HEK293 (cell line): ENCODE measurements around the gene GLB1L2.

ENCODE experiments used
- CTCF ChIA-PET: fragments of 350-600 bp; formaldehyde crosslinking; extraction: SDS; loops from one replicate; lab custom pipeline; 2021; ENCODE audit warnings: antibody characterized with exemption; lab: Yijun Ruan, JAX
- POLR2A ChIA-PET: fragments of 300-600 bp; formaldehyde crosslinking; extraction: SDS; loops from one replicate; lab custom pipeline; 2020; ENCODE audit warnings: antibody characterized with exemption, inconsistent platforms; lab: Yijun Ruan, JAX
- H3K27ac ChIP-seq: fragments of 200-500 bp; sonication (Bioruptor generic); 2 replicates; pipeline ENCODE4 v1.5.1; 2014; ENCODE audit warnings: low read depth, low read length, control low read depth, inconsistent platforms; ENCODE audit errors: extremely low read depth
- H3K36me3 ChIP-seq, 2 experiments: fragments of 200-500 bp in 1 of 2; sonication (Bioruptor generic) in 1 of 2; 1 replicate in 1 of 2; 2 replicates in 1 of 2; pipeline ENCODE4 v1.5.1; 2014 to 2017; ENCODE audit warnings: inconsistent platforms in 2 of 2, low read length in 2 of 2; ENCODE audit not compliant: control insufficient read depth in 2 of 2, insufficient read depth in 1 of 2
- H3K4me1 ChIP-seq: fragments of 200-500 bp; sonication (Bioruptor generic); 2 replicates; pipeline ENCODE4 v1.5.1; 2014; ENCODE audit warnings: mild to moderate bottlenecking, low read length, inconsistent platforms; ENCODE audit not compliant: control insufficient read depth, insufficient read depth
- H3K4me3 ChIP-seq: 2 replicates; pipeline ENCODE4 v1.5.1; 2011; ENCODE audit warnings: low read depth, mild to moderate bottlenecking, control low read depth, low read length, moderate library complexity
- H3K9me3 ChIP-seq: fragments of 200-500 bp; sonication (Bioruptor generic); 2 replicates; pipeline ENCODE4 v1.5.1; 2014; ENCODE audit warnings: low read depth, low read length, inconsistent platforms; ENCODE audit not compliant: control insufficient read depth, insufficient read depth
- AEBP2 ChIP-seq: fragments of 450-650 bp; formaldehyde crosslinking; IDR thresholded peaks from 2 replicates; pipeline ENCODE4 v1.5.1; 2016; ENCODE audit warnings: missing biosample characterization, missing genetic modification characterization, borderline replicate concordance
- GLIS2 ChIP-seq: fragments of 450-650 bp; formaldehyde crosslinking; IDR thresholded peaks from 2 replicates; pipeline ENCODE4 v1.5.1; 2016; ENCODE audit warnings: missing biosample characterization, missing genetic modification characterization
- IKZF3 ChIP-seq: fragments of 450-650 bp; IDR thresholded peaks from 2 replicates; pipeline ENCODE4 v1.5.0; 2018; ENCODE audit warnings: missing biosample characterization, mild to moderate bottlenecking, missing genetic modification characterization, moderate library complexity
- MEIS1 ChIP-seq: sonication (generic); formaldehyde crosslinking; IDR thresholded peaks from 2 replicates; pipeline ENCODE4 v1.8.1; 2022; ENCODE audit warnings: missing genetic modification reagents, mild to moderate bottlenecking, borderline replicate concordance
- ZNF140 ChIP-seq: fragments of 450-650 bp; formaldehyde crosslinking; IDR thresholded peaks from 2 replicates; pipeline ENCODE4 v1.5.1; 2016; ENCODE audit warnings: missing biosample characterization, missing genetic modification characterization
- ZNF16 ChIP-seq: fragments of 450-650 bp; formaldehyde crosslinking; IDR thresholded peaks from 2 replicates; pipeline ENCODE4 v1.5.1; 2016; ENCODE audit warnings: low read depth, missing biosample characterization, missing genetic modification characterization
- ZNF202 ChIP-seq: fragments of 450-650 bp; formaldehyde crosslinking; IDR thresholded peaks from 2 replicates; pipeline ENCODE4 v1.5.1; 2016; ENCODE audit warnings: missing biosample characterization, missing genetic modification characterization, borderline replicate concordance
- ZNF24 ChIP-seq: fragments of 450-650 bp; formaldehyde crosslinking; IDR thresholded peaks from 2 replicates; pipeline ENCODE4 v1.5.1; 2016; ENCODE audit warnings: missing biosample characterization, missing genetic modification characterization
- ZNF350 ChIP-seq: fragments of 450-650 bp; formaldehyde crosslinking; IDR thresholded peaks from 2 replicates; pipeline ENCODE4 v1.5.0; 2017; ENCODE audit warnings: missing biosample characterization, mild to moderate bottlenecking, missing genetic modification characterization
- ZNF560 ChIP-seq: fragments of 450-650 bp; formaldehyde crosslinking; IDR thresholded peaks from 2 replicates; pipeline ENCODE4 v1.5.1; 2017; ENCODE audit warnings: missing biosample characterization, missing genetic modification characterization, borderline replicate concordance
- ZNF610 ChIP-seq: fragments of 450-650 bp; formaldehyde crosslinking; IDR thresholded peaks from 2 replicates; pipeline ENCODE4 v1.5.1; 2016; ENCODE audit warnings: missing biosample characterization, missing genetic modification characterization, borderline replicate concordance
- ZNF629 ChIP-seq: fragments of 450-650 bp; formaldehyde crosslinking; IDR thresholded peaks from 2 replicates; pipeline ENCODE4 v1.5.1; 2017; ENCODE audit warnings: missing biosample characterization, missing genetic modification characterization
- ZNF670 ChIP-seq: fragments of 450-650 bp; formaldehyde crosslinking; IDR thresholded peaks from 2 replicates; pipeline ENCODE4 v1.5.1; 2016; ENCODE audit warnings: missing biosample characterization, missing genetic modification characterization, low read depth
- ZNF704 ChIP-seq: fragments of 450-650 bp; formaldehyde crosslinking; IDR thresholded peaks from 2 replicates; pipeline ENCODE4 v1.5.1; 2016; ENCODE audit warnings: missing biosample characterization, missing genetic modification characterization
- ZNF747 ChIP-seq: fragments of 450-650 bp; formaldehyde crosslinking; IDR thresholded peaks from 2 replicates; pipeline ENCODE4 v1.5.1; 2016; ENCODE audit warnings: missing biosample characterization, missing genetic modification characterization
- ZNF768 ChIP-seq: fragments of 450-650 bp; formaldehyde crosslinking; IDR thresholded peaks from 2 replicates; pipeline ENCODE4 v1.5.1; 2018; ENCODE audit warnings: missing biosample characterization, mild to moderate bottlenecking, missing genetic modification characterization
- TF ChIP-seq, protein P1 (sequence below): fragments of 450-650 bp; formaldehyde crosslinking; IDR thresholded peaks from 2 replicates; pipeline ENCODE4 v1.5.1; 2016; ENCODE audit warnings: missing biosample characterization, missing genetic modification characterization
- TF ChIP-seq, protein P2 (sequence below): fragments of 450-650 bp; formaldehyde crosslinking; IDR thresholded peaks from 2 replicates; pipeline ENCODE4 v1.5.1; 2017; ENCODE audit warnings: missing biosample characterization, missing genetic modification characterization
- TF ChIP-seq, protein P3 (sequence below): fragments of 450-650 bp; formaldehyde crosslinking; IDR thresholded peaks from 2 replicates; pipeline ENCODE4 v1.5.1; 2016; ENCODE audit warnings: missing biosample characterization, missing genetic modification characterization

GLB1L2 gene

DNA sequence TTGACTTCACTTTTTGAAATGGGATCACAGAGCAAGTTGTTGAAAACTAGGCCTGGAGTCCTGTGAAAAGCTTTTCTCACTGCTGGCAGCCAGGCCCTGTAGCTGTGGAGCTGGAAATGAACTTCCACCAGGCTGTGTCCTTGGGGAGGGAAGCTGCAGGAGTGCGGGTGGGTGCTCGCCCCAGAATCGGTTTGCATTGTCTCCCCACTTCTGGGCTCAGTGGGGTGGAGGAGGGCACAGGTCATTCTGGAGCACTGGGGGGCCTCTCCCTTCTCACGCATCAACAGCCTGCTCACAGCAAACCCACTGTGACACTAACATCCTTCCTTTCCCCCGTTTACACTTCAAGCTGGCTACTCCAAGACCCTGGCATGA is 15.2 kb downstream of the GLB1L2 start (continued):
- TF ChIP-seq, protein P1, sequence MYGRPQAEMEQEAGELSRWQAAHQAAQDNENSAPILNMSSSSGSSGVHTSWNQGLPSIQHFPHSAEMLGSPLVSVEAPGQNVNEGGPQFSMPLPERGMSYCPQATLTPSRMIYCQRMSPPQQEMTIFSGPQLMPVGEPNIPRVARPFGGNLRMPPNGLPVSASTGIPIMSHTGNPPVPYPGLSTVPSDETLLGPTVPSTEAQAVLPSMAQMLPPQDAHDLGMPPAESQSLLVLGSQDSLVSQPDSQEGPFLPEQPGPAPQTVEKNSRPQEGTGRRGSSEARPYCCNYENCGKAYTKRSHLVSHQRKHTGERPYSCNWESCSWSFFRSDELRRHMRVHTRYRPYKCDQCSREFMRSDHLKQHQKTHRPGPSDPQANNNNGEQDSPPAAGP (tag by site-specific recombination) = no peak
- TF ChIP-seq ZNF140 = no peak
- TF ChIP-seq ZNF768 (tag by site-specific recombination) = no peak
- TF ChIP-seq MEIS1 = no peak
- no peak for TF ChIP-seq ZNF670 (tag by site-specific recombination)
- no peak for TF ChIP-seq ZNF560 (tag by site-specific recombination)
- no peak for TF ChIP-seq AEBP2 (tag by site-specific recombination)
- no peak for TF ChIP-seq ZNF202 (tag by site-specific recombination)
- no peak for TF ChIP-seq ZNF610 (tag by site-specific recombination)
- no peak for TF ChIP-seq ZNF24 (tag by site-specific recombination)
- TF ChIP-seq, protein P2, sequence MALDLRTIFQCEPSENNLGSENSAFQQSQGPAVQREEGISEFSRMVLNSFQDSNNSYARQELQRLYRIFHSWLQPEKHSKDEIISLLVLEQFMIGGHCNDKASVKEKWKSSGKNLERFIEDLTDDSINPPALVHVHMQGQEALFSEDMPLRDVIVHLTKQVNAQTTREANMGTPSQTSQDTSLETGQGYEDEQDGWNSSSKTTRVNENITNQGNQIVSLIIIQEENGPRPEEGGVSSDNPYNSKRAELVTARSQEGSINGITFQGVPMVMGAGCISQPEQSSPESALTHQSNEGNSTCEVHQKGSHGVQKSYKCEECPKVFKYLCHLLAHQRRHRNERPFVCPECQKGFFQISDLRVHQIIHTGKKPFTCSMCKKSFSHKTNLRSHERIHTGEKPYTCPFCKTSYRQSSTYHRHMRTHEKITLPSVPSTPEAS (tag by site-specific recombination) = no peak

DNA sequence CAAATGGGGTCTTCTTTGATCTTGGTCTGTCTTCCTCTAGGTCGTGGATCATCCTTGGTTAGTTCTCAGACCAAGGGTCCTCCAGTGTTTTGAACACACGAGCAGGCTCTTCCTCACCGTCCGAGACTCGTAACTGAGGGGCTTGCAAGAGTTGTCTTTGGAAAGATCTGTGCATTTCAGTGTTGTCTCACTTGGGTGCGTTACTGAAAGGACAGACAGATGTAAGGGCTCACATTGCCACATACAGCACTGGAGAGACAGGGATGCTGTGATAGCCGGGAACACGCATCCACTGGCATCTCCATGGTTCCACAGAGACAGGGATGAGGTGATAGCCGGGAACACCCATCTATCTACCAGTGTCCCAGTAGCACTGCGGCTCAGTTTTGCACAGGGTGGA is 15.7 kb downstream of the GLB1L2 start:
- ChIA-PET CTCF (interaction anchor here (0.9 kb wide), 1 partner anchor 13 kb away, joined by 3 read pairs; no protein-coding TSS in a partner anchor), POLR2A (no interaction called here)
- no peak overlapping the region for H3K27ac ChIP-seq
- no peak for TF ChIP-seq GLIS2 (tag by site-specific recombination)
- TF ChIP-seq, all 188 proteins: peak for 0
- H3K9me3 ChIP-seq = no peaks in the 10 kb centered on the region
- no peak overlapping the region for H3K4me3 ChIP-seq
- peaks cover 0 to 16% of the 10 kb centered on the region in 2 experiments; a peak in 2 of 3 replicates for H3K36me3 ChIP-seq
- no peaks in the 10 kb centered on the region for H3K4me1 ChIP-seq

DNA sequence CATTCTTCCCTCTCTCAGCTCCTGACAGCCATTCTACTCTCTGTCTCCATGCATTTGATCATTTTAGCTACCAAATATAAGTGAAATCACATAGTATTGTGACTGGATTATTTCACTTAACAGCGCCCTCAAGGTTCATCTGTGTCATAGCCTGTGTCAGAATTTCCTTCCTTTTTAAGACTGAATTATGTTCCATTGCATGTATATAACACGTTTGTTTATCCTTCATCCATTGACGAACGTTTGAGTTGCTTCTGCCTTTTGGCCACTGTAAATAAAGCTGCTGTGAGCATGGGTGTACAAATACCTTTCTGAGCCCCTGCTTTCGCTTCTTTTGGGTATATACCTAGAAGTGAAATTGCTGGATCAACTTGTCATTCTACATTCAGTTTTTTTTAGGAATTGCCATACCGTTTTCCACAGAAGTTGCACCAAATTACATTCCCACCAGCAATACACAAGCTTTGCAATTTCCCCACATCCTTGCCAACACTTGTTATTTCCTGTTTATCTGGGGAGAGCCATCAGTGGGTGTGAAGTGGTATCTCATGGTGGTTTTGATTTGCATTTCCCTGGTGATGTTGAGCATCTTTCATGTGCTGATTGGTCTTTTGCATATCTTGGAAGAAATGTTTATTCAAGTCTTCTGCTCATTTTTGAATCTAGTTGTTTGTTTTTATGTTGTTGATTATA is 17.5 kb downstream of the GLB1L2 start:
- ChIA-PET CTCF (interaction anchor here (0.7 kb wide), 1 partner anchor 260 kb away, joined by 3 read pairs; no protein-coding TSS in a partner anchor), POLR2A (no interaction called here)
- TF ChIP-seq ZNF704 (tag by site-specific recombination) = no peak
- no peak for TF ChIP-seq IKZF3 (tag by site-specific recombination)
- no peak for TF ChIP-seq ZNF747 (tag by site-specific recombination)
- TF ChIP-seq ZNF629 = no peak
- TF ChIP-seq, protein P3, sequence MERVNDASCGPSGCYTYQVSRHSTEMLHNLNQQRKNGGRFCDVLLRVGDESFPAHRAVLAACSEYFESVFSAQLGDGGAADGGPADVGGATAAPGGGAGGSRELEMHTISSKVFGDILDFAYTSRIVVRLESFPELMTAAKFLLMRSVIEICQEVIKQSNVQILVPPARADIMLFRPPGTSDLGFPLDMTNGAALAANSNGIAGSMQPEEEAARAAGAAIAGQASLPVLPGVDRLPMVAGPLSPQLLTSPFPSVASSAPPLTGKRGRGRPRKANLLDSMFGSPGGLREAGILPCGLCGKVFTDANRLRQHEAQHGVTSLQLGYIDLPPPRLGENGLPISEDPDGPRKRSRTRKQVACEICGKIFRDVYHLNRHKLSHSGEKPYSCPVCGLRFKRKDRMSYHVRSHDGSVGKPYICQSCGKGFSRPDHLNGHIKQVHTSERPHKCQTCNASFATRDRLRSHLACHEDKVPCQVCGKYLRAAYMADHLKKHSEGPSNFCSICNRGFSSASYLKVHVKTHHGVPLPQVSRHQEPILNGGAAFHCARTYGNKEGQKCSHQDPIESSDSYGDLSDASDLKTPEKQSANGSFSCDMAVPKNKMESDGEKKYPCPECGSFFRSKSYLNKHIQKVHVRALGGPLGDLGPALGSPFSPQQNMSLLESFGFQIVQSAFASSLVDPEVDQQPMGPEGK = no peak
- no peak for TF ChIP-seq ZNF16 (tag by site-specific recombination)
- no peak for TF ChIP-seq ZNF350
- Histone ChIP-seq H3K9me3 (no peaks in the 10 kb centered on the region), H3K4me1 (no peaks in the 10 kb centered on the region), H3K36me3 (peaks cover 0 to 12% of the 10 kb centered on the region in 2 experiments; a peak in 2 of 3 replicates), H3K4me3 (no peak overlapping the region), H3K27ac (no peak overlapping the region)
